Coronary artery (tissue), 2 donors: ENCODE data around the gene CD200.
"Not testable (repeated sequence)": the region's sequence is repeated elsewhere in the genome, so short reads cannot be mapped to it uniquely, and the experiment has no call there.

Source experiments
- DNase-seq: peaks from one replicate; pipeline ENCODE4 v3.0.0-alpha.2; 2017; ENCODE audit warnings: low spot score
- H3K27ac ChIP-seq, 2 donors: fragments of 200-600 bp; sonication (generic); one replicate each; pipeline ENCODE4 v1.5.1; 2016 to 2019
- H3K4me3 ChIP-seq: fragments of 200-600 bp; sonication (generic); 2 replicates; pipeline ENCODE4 v1.5.1; 2016; ENCODE audit warnings: mild to moderate bottlenecking, moderate library complexity
- CTCF ChIP-seq: fragments of 200-600 bp; sonication (generic); IDR thresholded peaks from one replicate; pipeline ENCODE4 v1.5.1; 2019; ENCODE audit warnings: antibody characterized with exemption

CD200 gene

DNA sequence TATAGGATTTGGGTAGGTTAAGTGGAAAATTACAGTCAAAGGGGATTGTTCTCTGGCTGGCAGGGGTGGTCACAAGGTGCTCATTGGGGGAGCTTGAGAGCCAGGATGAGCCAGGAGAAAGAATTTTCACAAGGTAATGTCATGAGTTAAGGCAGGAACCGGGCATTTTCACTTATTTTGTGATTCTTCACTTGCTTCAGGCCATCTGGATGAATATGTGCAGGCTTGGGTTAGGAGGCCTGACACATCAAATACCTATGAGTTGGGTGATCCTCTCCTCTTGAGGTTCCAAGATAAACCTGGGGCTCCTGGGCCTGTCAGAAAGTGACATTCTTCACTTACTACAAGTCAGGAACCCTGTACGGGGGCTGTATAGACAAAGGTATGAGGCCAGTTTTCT is 68.7 kb downstream of the CD200 start:
- H3K4me3 ChIP-seq, result no peak overlapping the region
- TF ChIP-seq CTCF, result no peak
- no peak overlapping the region for H3K27ac ChIP-seq
- no peak for DNase-seq

GRCh38 chr3:112403103-112403502 is 70.1 kb downstream of the CD200 start:
- Histone ChIP-seq H3K4me3 (no peak overlapping the region), H3K27ac (no peak overlapping the region)
- no peak for TF ChIP-seq CTCF
- DNase-seq, result no peak

DNA sequence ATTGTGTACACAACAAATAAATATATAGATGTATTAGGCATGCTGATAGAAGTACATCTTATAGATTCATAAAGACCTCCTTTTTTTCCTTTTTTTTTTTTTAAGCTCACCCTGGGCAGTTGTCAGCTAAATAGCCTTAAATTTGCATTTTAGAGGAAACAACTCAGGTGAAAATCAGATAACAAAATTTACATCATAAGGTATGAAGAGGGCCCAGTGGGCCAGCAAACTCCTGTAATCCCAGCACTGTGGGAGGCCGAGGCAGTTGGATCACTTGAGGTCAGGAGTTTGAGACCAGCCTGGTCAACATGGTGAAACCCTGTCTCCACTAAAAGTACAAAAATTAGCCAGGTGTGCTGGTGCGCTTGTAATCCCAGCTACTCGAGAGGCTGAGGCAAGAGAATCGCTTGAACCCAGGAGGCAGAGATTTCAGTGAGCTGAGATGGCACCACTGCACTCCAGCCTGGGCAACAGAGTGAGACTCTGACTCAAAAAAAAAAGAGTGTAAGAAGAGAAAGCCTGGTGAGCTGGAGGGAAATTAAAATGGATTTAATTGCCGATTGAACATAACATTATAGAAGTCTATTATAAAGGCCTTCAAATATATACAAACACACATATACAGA is 72.1 kb downstream of the CD200 start:
- H3K27ac ChIP-seq, H3K4me3 ChIP-seq, DNase-seq: not testable (repeated sequence)

DNA sequence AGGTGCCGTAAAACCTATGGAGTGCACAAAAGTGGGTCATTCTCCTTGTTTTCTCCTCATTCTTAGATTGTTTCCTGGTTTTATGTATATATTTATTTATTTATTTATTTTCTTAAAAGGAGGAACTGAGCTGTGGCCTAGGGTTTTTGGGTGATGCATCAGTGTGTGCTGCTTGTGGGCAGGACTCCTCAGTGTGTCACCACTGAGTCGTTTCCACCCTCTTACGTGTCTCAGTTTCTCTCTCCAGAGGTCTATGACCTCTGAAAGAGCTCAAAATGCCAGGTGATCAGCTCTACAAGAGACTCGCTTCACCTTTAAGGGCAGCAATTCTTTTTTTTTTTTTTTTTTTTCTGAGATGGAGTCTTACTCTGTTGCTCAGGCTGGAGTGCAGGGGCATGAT is 72.9 kb downstream of the CD200 start:
- no peak for TF ChIP-seq CTCF
- H3K4me3 ChIP-seq, result no peak overlapping the region
- no peak for DNase-seq
- no peak overlapping the region for H3K27ac ChIP-seq

DNA sequence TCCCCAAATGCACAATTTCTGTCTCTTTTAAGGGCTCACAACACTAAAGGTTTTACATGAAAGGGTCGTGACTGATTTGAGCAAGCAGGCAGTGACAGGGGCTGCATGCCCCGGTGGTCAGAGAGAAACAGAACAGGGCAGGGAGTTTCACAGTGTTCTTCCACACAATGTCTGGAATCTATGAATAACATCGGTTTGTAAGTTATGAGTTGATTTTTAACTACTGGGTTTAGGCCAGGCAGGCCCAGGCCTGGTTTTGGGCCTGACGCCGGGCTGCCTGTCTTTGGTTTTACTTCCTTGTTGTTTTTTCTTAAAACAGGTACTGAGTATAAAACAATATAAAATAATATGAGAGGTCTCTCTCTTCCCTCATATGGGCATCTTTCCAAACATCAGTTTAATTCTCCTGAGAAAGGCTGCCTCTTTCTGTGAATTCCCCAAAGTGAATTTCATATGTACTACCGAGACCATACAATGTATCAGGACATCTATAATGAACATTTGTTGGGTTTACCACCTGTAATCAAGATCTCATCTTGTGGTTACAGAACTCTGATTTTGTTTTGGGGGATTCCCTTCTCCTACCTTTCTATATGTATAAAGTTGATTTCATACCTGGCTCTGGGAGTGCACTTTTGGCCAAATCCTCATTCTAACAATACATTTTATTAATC is 74.4 kb downstream of the CD200 start:
- no peak for DNase-seq
- no peak for TF ChIP-seq CTCF
- H3K27ac ChIP-seq, result peak overlapping the region; percentile 25 to 47
- H3K4me3 ChIP-seq, result no peak overlapping the region

DNA sequence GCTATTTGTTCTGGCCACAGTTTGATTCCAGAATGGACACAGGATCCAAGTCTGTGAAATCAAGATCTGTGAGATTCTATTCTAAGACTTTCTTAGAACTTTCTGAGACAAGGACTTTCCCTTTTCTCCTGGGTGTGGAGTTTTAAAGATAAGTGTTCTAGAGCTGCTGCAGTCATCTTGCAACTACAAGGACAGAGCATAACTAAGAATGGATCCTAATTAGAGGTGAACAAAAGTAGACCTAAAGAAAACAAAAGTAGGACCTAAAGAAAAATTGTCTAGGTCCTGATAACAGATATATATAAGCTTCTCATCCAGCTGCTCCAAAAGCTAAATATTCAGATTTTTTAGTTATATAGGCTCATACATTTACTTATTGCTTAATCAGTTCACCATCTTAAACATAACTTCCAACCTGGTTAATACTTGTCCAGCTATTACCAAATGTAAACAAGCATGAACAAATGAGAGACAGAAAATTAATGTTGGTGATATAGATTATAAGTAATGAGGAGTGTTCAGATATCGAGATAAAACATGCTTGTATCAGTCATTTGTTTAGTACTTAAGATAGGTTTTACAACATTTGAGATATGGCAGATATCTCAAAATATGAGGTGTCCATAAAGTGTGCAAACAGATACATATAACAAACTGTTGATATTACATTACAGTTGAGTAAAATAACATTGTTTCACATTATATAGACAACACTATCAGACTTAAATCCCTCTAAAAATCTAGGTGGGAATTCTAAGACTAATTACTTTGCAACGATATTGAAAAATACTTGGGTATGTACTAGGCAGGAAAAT is 75.1 kb downstream of the CD200 start:
- no peak for DNase-seq
- no peak for TF ChIP-seq CTCF
- no peak overlapping the region for H3K4me3 ChIP-seq
- peak overlapping the region; percentile 25 to 47 for H3K27ac ChIP-seq

DNA sequence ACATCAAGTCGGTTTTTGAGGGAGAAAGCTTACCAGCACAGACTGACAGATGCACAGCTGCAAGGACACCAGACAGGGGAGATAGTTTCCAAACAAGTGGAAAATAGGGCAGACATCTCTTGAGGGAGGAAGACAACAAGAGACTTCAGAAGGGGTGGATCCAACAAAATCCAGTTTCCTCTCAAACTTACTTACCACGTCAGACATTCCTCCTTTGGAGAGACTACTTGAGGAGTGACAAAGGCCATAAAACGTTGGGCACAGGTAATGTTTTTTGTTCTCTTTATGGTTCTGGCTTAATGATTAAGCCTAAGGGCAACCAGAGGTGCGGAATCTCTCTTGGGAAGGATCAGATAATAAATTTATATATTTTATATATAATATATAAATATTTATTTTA is 76.1 kb downstream of the CD200 start:
- Histone ChIP-seq H3K4me3 (no peak overlapping the region), H3K27ac (no peak overlapping the region)
- no peak for DNase-seq
- TF ChIP-seq CTCF, result no peak
